B cell (primary cell): ENCODE data around the gene FRMD3. TPM values are rescaled to one million over a fixed set of nuclear protein-coding genes. Genes with fewer than 3 reads are reported as not detected.

Source experiments
- ATAC-seq: fragments of 200-7000 bp; cut with Tn5 transposase; one replicate; pipeline ENCODE4 v1.10.0; 2021; ENCODE audit warnings: low read depth, mild to moderate bottlenecking, moderate number of reproducible peaks, moderate library complexity
- CTCF ChIA-PET: fragments of 350-600 bp; sonication (Branson Sonifier 250); formaldehyde crosslinking; loops from one replicate; lab custom pipeline; 2021; ENCODE audit warnings: antibody characterized with exemption, inconsistent platforms; lab: Charles Lee
- POLR2A ChIA-PET: fragments of 350-600 bp; sonication (Branson Sonifier 250); formaldehyde crosslinking; loops from one replicate; lab custom pipeline; 2021; ENCODE audit warnings: antibody characterized with exemption; lab: Charles Lee
- DNase-seq: peaks from one replicate; pipeline ENCODE4 v3.0.0; 2013
- H2AFZ ChIP-seq: 2 replicates; pipeline ENCODE4 v1.6.1; 2012; ENCODE audit warnings: mild to moderate bottlenecking, low read depth, low read length; ENCODE audit not compliant: insufficient read depth, poor library complexity, severe bottlenecking
- H3K27ac ChIP-seq, 2 donors: 1 replicate in 1 of 2; 2 replicates in 1 of 2; pipeline ENCODE4 v1.5.1; 2012 to 2013; ENCODE audit warnings: low read length in 2 of 2, mild to moderate bottlenecking in 2 of 2, moderate library complexity in 1 of 2
- H3K27me3 ChIP-seq, 4 experiments: fragments of 200-600 bp in 1 of 4; sonication (generic) in 1 of 4; replicated peaks in 1 of 4; 1 replicate in 2 of 4; 2 replicates in 2 of 4; pipeline versions ENCODE4 v1.6.1 to v1.7.0; 2013 to 2016; ENCODE audit warnings: low read length in 3 of 4, mild to moderate bottlenecking in 2 of 4, mixed read lengths in 1 of 4, moderate library complexity in 1 of 4; ENCODE audit not compliant: insufficient read depth in 4 of 4, control insufficient read depth in 3 of 4; ENCODE audit errors: control extremely low read depth in 1 of 4
- H3K36me3 ChIP-seq, 2 experiments: replicated peaks in 1 of 2; 1 replicate in 1 of 2; 2 replicates in 1 of 2; pipeline versions ENCODE4 v1.6.1 to v1.7.1; 2013; ENCODE audit warnings: low read length in 1 of 2; ENCODE audit not compliant: insufficient read depth in 2 of 2, control insufficient read depth in 1 of 2; ENCODE audit errors: control extremely low read depth in 1 of 2, extremely low read depth in 1 of 2
- H3K4me1 ChIP-seq, 2 donors: fragments of 200-600 bp in 1 of 2; sonication (generic) in 1 of 2; 1 replicate in 1 of 2; 2 replicates in 1 of 2; pipeline versions ENCODE4 v1.5.1 to v1.6.1; 2013 to 2017; ENCODE audit warnings: low read length in 2 of 2; ENCODE audit not compliant: control insufficient read depth in 2 of 2, insufficient read depth in 2 of 2
- H3K4me2 ChIP-seq: replicated peaks from 2 replicates; pipeline ENCODE3; 2012; ENCODE audit warnings: mild to moderate bottlenecking, low read depth, low read length; ENCODE audit not compliant: poor library complexity, severe bottlenecking
- H3K4me3 ChIP-seq, 5 experiments: fragments of 200-600 bp in 1 of 5; sonication (generic) in 1 of 5; 1 replicate in 3 of 5; 2 replicates in 2 of 5; pipeline versions ENCODE4 v1.5.1 to v1.7.0; 2011 to 2016; ENCODE audit warnings: low read length in 4 of 5, mild to moderate bottlenecking in 4 of 5, low read depth in 2 of 5, control low read depth in 1 of 5, moderate library complexity in 1 of 5; ENCODE audit not compliant: insufficient read depth in 1 of 5; ENCODE audit errors: control extremely low read depth in 1 of 5, extremely low read depth in 1 of 5
- H3K79me2 ChIP-seq: fragments of 200-600 bp; sonication (generic); one replicate; pipeline ENCODE4 v1.6.0; 2016; ENCODE audit warnings: low read length; ENCODE audit not compliant: control insufficient read depth, insufficient read depth
- H3K9ac ChIP-seq: fragments of 200-600 bp; sonication (generic); 2 replicates; pipeline ENCODE4 v1.6.1; 2017; ENCODE audit warnings: mild to moderate bottlenecking, low read length, moderate library complexity
- H3K9me3 ChIP-seq, 3 donors: one replicate each; pipeline versions ENCODE4 v1.6.1 to v1.7.1; 2013; ENCODE audit warnings: low read length in 2 of 3; ENCODE audit not compliant: control insufficient read depth in 2 of 3, insufficient read depth in 1 of 3; ENCODE audit errors: control extremely low read depth in 1 of 3
- H4K20me1 ChIP-seq: 2 replicates; pipeline ENCODE4 v1.6.0; 2012; ENCODE audit warnings: mild to moderate bottlenecking, low read length; ENCODE audit not compliant: insufficient read depth, control insufficient read depth, poor library complexity, severe bottlenecking
- H3K27ac Mint-ChIP-seq: one replicate; pipeline ENCODE4 v1.8.0; 2021; ENCODE audit warnings: mixed read lengths
- H3K27me3 Mint-ChIP-seq: one replicate; pipeline ENCODE4 v1.8.0; 2021; ENCODE audit warnings: mixed read lengths
- H3K4me1 Mint-ChIP-seq: one replicate; pipeline ENCODE4 v1.8.0; 2021; ENCODE audit warnings: mixed read lengths
- H3K4me3 Mint-ChIP-seq: one replicate; pipeline ENCODE4 v1.8.0; 2021; ENCODE audit warnings: mixed read lengths
- H3K9me3 Mint-ChIP-seq: one replicate; pipeline ENCODE4 v1.8.0; 2022; ENCODE audit warnings: mixed read lengths; ENCODE audit not compliant: insufficient read depth
- EZH2 ChIP-seq: IDR thresholded peaks from 2 replicates; pipeline ENCODE4 v1.6.1; 2012; ENCODE audit warnings: borderline replicate concordance, low read depth, mild to moderate bottlenecking, moderate library complexity, low read length; ENCODE audit not compliant: insufficient read depth, poor library complexity, severe bottlenecking
- WGBS: methylation state at CpG from one replicate; pipeline ENCODE4 v1.1.5; 2013; ENCODE audit warnings: missing lambda C conversion rate; ENCODE audit not compliant: insufficient coverage; 5-methylcytosine and 5-hydroxymethylcytosine counted together
- intact Hi-C: fragments of 100-400 bp; cut with micrococcal nuclease; formaldehyde crosslinking; loops from one replicate; pipeline ENCODE4 v1.10.0; 2022
- polyA plus RNA-seq: library from polyadenylated mRNA; depleted of rRNA; stranded (reverse); fragments of >200 nt; gene quantifications from 2 replicates; pipeline ENCODE4 v1.2.3, GENCODE V29; 2012
- total RNA-seq, 2 donors: library from RNA; stranded (reverse); fragments of 120-200 nt in 1 of 2; gene quantifications; 1 replicate in 1 of 2; 2 replicates in 1 of 2; pipeline versions ENCODE4 v1.2.3 to v1.2.4, GENCODE V29; 2013 to 2022
- TF ChIP-seq, protein P1 (sequence below): fragments of 200-600 bp; IDR thresholded peaks from one replicate; pipeline ENCODE4 v1.8.0; 2022; ENCODE audit warnings: antibody characterized with exemption, mild to moderate bottlenecking

The FRMD3 gene
- total and polyA plus RNA-seq, 2 donors (not counting 1 experiment from before 2014, with no cell fraction given): 0.37 to 0.49 TPM

- Mint-ChIP-seq H3K9me3 (no peaks in the 10 kb centered on the region), H3K4me1 (no peaks in the 10 kb centered on the region), H3K4me3 (no peak overlapping the region), H3K27ac (no peak overlapping the region), H3K27me3 (no peaks in the 10 kb centered on the region)
- ChIA-PET POLR2A (no interaction called here), CTCF (no interaction called here)
- no peak overlapping the region for H3K9ac ChIP-seq
- TF ChIP-seq EZH2: no peak
- TF ChIP-seq, protein P1, sequence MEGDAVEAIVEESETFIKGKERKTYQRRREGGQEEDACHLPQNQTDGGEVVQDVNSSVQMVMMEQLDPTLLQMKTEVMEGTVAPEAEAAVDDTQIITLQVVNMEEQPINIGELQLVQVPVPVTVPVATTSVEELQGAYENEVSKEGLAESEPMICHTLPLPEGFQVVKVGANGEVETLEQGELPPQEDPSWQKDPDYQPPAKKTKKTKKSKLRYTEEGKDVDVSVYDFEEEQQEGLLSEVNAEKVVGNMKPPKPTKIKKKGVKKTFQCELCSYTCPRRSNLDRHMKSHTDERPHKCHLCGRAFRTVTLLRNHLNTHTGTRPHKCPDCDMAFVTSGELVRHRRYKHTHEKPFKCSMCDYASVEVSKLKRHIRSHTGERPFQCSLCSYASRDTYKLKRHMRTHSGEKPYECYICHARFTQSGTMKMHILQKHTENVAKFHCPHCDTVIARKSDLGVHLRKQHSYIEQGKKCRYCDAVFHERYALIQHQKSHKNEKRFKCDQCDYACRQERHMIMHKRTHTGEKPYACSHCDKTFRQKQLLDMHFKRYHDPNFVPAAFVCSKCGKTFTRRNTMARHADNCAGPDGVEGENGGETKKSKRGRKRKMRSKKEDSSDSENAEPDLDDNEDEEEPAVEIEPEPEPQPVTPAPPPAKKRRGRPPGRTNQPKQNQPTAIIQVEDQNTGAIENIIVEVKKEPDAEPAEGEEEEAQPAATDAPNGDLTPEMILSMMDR: no peak
- H3K4me1 ChIP-seq: no peaks in the 10 kb centered on the region
- ATAC-seq (no peak), DNase-seq (no peak)
- no peaks in the 10 kb centered on the region for H3K36me3 ChIP-seq
- WGBS: 96% methylated on average over 5 of the region's 14 CpGs
- no peaks in the 10 kb centered on the region for H3K27me3 ChIP-seq
- H4K20me1 ChIP-seq: no peaks in the 10 kb centered on the region
- no peak overlapping the region for H3K4me2 ChIP-seq
- no peak overlapping the region for H3K27ac ChIP-seq
- intact Hi-C loops: no loop called here
- H3K79me2 ChIP-seq: no peaks in the 10 kb centered on the region
- no peak overlapping the region for H3K4me3 ChIP-seq
- H3K9me3 ChIP-seq: no peaks in the 10 kb centered on the region
- no peak overlapping the region for H2AFZ ChIP-seq
These were observed 114.1 kb downstream of the FRMD3 start for GRCh38 chr9:83423815-83424707.

DNA sequence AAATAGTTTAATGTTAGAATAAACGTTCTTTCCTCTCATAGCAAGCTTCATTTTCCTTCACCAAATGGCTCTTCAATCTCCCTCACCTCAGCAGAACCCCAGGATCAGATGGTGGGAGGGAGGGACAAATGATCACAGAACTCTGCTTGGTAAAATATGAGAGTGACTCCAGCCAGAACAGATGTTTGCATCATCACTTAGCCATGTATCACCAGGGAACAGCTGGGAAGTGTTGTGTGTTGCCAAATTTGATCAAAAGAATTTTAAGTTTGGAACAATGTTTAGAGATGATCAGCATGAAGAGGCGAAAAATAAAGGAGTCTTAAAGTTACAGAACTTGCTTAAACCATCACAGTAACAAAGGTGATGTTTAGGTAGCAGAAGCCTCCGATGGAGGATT, 115.7 kb downstream of the FRMD3 start:
- POLR2A ChIA-PET: no interaction called here
- no peaks in the 10 kb centered on the region for H3K4me1 Mint-ChIP-seq
- no peaks in the 10 kb centered on the region for H3K27me3 Mint-ChIP-seq
- WGBS: no CpG with 5 or more reads among the region's 3 CpGs
- H3K4me2 ChIP-seq: no peak overlapping the region
- no peak overlapping the region for H3K4me3 Mint-ChIP-seq
- H3K27me3 ChIP-seq: no peaks in the 10 kb centered on the region
- H3K9me3 ChIP-seq: no peaks in the 10 kb centered on the region
- CTCF ChIA-PET: no interaction called here
- no peaks in the 10 kb centered on the region for H3K4me1 ChIP-seq
- H3K9ac ChIP-seq: no peak overlapping the region
- H3K4me3 ChIP-seq: no peak overlapping the region
- intact Hi-C loops: no loop called here
- H2AFZ ChIP-seq: no peak overlapping the region
- no peak for ATAC-seq
- H4K20me1 ChIP-seq: no peaks in the 10 kb centered on the region
- TF ChIP-seq, protein P1: no peak
- no peak for TF ChIP-seq EZH2
- no peaks in the 10 kb centered on the region for H3K79me2 ChIP-seq
- H3K27ac ChIP-seq: no peak overlapping the region
- no peaks in the 10 kb centered on the region for H3K36me3 ChIP-seq
- DNase-seq: no peak
- H3K27ac Mint-ChIP-seq: no peak overlapping the region
- no peaks in the 10 kb centered on the region for H3K9me3 Mint-ChIP-seq
